GM21526 (cell line): ENCODE measurements around the gene ADAMTSL1.

ENCODE experiments used
- ATAC-seq: cut with Tn5 transposase; IDR thresholded peaks from one replicate; pipeline ENCODE4 v1.9.1; 2021; ENCODE audit warnings: moderate library complexity; ENCODE audit not compliant: unreplicated experiment, low FRiP score

The ADAMTSL1 gene

GRCh38 chr9:18796696-18797270, 322.8 kb downstream of the ADAMTSL1 start:
- no peak for ATAC-seq

- ATAC-seq = no peak
Observed at GRCh38 chr9:18798106-18798505, 324.2 kb downstream of the ADAMTSL1 start.

GRCh38 chr9:18798508-18799290, 324.7 kb downstream of the ADAMTSL1 start:
- no peak for ATAC-seq

- no peak for ATAC-seq
Observed at GRCh38 chr9:18799428-18799827, 325.5 kb downstream of the ADAMTSL1 start.

DNA sequence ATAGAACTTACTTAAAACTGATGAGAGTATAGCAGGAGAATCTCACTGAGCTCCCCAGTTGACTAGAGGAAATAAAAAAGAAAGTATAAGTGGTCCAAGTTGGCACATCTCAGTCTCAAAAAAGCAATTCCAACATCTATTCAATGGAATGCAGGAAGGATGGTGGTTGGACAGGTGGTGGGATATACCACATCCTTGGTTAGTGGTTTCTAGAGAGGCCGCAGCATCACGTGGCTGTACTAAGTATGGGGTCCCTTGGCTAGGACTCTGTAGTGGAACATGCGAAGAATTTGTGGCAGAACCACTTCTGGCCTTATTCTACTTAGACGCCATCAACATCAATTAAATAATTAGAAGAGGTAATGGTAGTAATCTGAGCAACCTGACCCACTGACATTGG, 326.6 kb downstream of the ADAMTSL1 start:
- ATAC-seq = no peak

DNA sequence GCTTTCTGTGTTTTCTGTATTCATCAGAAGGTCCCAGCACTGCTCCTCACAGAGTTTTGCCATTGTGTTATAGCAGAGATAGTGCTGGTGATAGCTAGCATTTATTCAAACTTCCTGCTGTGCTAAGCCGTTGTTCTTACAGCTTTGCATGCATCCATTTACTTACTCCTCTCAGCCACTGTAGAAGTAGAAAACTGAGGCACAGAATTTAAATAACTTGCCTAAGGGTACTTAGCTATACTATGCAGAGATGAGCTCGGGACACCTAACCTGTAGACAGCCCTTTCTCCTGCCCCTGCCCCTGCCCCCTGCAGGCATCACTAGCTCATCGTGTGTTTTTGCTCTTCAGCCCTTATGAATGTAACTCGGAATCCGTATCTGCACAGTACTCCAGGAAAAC, 331.4 kb downstream of the ADAMTSL1 start:
- ATAC-seq = no peak

DNA sequence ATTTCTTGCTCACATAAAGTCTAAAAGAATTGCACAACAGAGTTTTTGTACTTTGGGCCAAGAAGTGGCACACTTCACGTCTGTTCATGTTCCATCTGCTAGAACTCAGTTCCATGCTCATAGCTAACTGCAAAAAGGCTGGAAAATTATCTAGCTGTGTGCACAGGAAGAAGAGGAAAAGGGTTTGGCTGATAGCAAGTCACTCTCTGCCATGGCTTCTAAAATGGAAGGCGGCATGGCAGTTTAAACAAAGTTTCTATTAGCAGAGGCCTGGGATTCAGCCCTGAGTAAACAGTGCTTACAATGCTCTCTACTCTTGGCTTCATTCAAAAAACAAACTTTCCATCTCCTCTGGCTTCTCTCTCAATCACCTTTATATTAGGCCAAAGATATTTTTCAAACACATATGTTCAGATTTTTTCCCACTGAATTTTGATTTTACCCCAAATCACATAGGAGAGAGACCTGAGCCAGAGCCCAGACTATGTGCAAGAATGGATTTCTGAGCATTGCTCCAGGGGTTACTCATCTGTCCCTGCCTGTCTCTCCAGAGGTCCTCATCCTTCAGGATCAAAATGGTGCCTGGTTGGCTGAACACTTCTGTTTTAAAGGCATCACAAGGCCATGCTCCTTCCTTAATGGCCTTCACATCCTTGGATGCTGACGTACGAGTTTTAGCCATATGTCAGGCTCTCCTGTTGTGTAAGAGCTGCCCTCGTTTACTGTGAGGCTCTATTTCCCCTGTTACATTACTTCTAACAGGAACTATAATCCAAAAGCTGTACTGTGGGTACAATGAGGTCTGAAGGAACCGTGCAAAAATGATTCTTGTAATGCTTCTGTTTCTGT, 332.5 kb downstream of the ADAMTSL1 start:
- no peak for ATAC-seq

DNA sequence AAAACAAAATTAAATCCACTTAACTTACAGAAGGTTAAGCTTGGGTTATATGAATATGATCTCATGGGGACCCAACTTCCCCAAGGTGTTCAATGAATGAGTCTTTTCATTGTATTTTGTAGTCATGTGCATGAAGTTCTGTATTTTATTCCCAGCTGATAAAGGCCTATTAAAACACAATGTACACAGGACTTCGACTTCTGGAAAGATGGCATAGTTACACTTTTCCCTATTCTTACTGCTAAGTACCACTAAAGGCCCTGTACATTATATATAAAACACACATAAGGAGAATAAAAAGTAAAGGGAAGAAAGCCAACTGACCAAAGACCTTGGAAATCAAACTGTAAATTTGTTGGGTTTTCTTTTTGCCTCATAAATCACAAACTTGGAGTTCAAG, 336.6 kb downstream of the ADAMTSL1 start:
- no peak for ATAC-seq

GRCh38 chr9:18811171-18811570, 337.2 kb downstream of the ADAMTSL1 start:
- no peak for ATAC-seq

GRCh38 chr9:18819418-18819817, 345.5 kb downstream of the ADAMTSL1 start:
- ATAC-seq = no peak

DNA sequence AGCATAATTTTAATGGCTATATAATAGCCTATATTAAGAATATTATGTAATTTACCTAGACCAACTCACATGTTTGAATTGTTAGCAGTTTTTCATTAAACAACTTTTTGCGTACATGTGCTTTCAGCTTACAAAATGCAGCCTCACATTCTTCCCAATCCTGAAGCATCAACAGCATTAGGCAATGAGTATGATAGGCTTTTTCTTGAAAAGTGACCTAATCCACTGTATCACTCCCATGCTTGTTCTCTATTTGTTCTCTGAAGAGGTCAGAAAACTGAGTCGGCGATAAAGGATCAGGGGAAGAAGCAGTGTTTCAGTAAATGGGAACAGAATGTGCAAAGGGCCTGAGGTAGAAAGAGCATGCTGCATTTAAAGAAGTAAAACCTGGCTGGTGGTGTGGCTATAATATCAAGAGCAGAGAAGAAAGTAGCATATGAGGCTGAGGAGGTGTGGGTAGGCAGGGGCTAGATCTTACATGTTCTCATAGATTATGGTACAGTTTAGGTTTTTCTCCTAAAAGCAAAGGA, 346.7 kb downstream of the ADAMTSL1 start:
- no peak for ATAC-seq

DNA sequence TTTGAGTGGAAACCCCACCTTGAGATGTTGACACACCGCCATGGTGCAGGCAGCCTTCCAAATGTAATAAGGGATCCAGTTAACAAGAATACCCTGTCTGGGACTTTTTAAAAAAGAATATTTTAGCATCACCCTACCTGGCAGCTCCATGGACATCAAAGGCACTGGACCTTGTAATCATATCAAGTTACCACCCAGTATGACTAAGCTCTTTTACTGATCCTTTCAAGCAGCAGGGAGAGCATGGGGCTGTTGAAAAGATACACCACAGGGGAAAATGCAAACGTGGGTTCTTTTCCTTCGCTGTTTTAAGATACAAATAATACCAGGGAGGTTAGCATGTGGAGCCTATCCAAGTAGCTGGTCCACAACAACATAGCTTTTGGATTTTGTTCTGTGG, 347.8 kb downstream of the ADAMTSL1 start:
- no peak for ATAC-seq

GRCh38 chr9:18822850-18823249, 348.9 kb downstream of the ADAMTSL1 start:
- ATAC-seq = no peak

GRCh38 chr9:18824095-18824666, 350.2 kb downstream of the ADAMTSL1 start:
- ATAC-seq = no peak

DNA sequence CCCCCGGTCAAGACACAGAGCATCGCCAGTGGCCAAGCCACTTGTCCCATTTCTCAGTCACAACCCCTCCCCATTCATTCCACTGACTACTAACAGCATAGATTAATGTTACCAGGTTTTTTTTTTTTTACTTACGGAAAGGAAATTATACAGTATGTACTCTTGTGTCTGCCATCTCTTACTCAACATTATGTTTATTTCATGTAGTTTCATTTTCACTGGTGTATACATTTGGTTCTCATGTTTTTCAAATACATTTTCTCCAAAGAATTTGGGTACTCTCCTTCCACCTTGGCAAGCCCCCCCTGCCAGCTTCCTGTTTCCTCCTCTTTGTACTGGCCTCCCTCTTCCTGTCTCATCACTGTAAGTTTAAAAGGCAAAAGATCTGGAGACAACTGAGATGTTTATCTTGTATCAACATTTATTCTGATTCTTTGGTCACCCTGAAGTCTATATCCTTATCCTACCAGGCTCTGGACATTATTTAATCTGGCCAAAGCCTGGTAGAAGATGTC, 351.8 kb downstream of the ADAMTSL1 start:
- no peak for ATAC-seq

- no peak for ATAC-seq
Observed at GRCh38 chr9:18826248-18826647, 352.3 kb downstream of the ADAMTSL1 start.

GRCh38 chr9:18829066-18829465, 355.1 kb downstream of the ADAMTSL1 start:
- no peak for ATAC-seq

GRCh38 chr9:18829873-18830272, 355.9 kb downstream of the ADAMTSL1 start:
- no peak for ATAC-seq

DNA sequence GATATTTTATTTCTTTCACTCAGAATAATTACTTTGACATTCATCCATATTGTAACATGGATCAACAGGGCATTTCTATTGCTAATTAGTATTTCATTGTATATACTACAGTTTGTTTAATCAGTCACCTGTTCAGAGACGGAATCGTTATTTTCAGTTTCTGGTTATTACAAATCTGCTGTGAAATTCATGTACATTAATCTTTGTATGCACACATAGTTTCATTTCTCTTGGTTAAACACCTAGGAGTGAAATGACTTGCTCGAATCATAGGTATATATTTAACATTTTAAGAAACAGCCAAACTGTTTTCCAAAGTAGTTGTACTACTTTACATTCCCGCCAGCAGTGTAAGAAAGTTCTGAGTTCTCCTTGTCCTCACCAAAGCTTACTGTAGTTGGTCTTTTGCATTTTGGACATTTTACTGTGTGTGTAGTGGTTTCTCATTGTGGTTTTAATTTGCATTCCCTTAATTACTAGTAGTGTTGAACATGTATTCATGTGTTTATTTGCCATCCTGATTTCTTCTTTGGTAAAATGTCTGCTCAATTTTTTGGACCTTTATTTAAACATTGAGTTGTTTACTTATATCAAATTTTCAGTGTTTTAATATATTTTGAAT, 360.9 kb downstream of the ADAMTSL1 start:
- ATAC-seq = peak; percentile 56

GRCh38 chr9:18837402-18837801, 363.4 kb downstream of the ADAMTSL1 start:
- ATAC-seq = no peak
